Hepatic stellate cell (primary cell): ENCODE results near the gene SH2D3A.

Source experiments
- DNase-seq: peaks from one replicate; pipeline ENCODE4 v3.0.0; 2011; ENCODE audit warnings: low spot score

Gene SH2D3A

GRCh38 chr19:6708346-6708745, 58.9 kb downstream of the SH2D3A start:
- DNase-seq, result no peak

- no peak for DNase-seq
Observed at GRCh38 chr19:6707658-6708018, 59.6 kb downstream of the SH2D3A start.

DNA sequence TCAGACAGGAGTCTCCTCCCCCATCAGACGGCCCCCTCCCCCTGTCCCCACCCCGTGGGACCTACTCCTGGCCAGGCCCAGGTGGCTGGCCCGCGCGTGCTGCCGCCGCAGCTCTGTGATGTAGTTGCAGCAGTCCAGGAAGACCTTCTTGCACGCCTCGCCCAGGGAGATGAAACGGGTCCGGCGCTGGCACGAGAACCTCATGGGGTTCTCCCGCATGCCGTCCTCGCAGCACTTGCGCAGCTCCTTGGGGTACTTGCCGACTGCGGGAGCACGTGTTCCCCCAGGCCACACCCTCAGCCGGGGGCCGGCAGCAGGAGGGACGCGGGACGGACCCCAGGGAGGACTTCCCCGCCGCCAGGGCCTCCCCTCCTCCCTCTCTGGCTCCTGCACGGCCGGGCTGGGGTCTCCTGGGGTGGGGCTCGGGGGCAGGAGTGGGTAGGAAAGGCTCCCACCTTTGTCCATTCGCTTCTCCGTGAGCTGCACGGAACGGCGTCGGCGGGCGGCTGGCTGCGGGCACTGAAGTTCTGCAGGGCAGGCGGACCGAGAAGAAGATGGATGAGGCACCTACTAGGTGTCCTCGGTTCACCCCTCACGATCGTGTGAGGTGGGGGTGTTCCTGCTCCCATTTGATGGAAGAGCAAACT, 60.1 kb downstream of the SH2D3A start:
- no peak for DNase-seq

- no peak for DNase-seq
Observed at GRCh38 chr19:6706633-6706958, 60.6 kb downstream of the SH2D3A start.

DNA sequence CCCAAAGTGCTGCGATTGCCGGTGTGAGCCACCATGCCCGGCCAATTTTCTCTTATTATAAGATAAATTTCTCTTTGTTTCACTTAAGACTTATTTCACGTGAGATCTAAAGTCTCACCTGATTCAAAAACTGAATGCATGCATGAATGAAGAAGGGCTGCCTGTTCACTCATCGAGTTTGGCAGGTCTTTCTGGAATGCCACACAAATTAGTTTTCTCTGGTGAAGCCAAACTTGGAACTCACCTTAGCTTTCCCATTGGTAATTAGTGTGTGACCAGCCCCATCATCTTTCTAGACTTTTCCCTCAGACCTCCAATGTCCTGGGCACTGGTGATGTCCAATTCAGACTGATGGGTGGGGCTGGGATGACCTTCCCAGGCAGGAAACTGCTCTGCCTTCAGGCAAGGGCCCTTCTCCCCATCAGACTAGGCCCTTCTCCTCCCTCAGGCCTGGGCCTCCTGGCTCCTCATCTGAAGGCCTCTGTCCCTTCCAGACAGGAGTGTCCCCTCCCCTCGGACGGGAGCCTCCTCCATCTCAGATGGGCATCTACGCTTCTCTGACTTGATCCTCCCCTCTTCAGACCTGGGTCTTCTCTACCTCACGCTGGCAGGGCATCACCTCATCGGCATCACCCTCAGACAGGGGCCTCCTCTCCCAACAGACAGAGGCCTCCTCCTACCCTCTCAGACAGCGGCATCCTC, 61.2 kb downstream of the SH2D3A start:
- no peak for DNase-seq
